Measurements from ENCODE around the gene KLHL35.

KLHL35 gene

DNA sequence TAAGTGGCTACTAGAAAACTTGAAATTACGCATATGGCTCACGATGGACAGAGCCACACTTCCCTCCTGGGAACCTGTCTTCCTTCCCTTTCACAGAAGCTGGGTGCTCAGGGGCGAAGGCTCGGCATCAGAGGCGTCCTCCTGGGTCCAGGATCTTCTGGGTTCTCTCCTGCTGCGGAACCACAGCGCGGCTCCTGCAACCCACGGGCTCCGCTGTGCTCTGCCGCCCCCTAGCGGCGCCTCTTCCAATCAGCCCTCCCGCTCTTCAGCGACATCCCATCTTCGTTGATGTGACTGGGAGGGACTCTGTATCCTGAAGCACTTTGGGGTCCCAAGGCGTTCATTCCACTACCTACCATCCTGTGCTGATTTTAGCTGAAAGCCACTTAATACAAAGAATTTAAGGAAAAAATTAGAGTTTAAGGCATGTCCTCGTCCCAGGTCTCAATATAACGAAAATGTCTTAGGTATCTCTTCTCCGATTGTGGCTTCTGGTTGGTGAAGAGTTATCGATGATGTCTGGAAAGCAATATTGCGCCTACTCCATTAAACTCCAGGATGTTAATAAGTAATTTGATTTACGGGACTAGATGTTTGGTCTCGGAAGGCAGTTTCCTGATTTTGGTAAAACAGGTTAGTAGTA is 48.4 kb downstream of the KLHL35 start:
- no peaks in the 10 kb centered on the region for H3K79me1 ChIP-seq (replicated peaks; ENCODE audit: low read length, poor library complexity, severe bottlenecking)
- peak overlapping the region; percentile 37 for H2AK5ac ChIP-seq (ENCODE audit: low read length, severe bottlenecking)
- H2BK5ac ChIP-seq (ENCODE audit: low read depth, low read length, poor library complexity, severe bottlenecking), result no peak overlapping the region
- H3K14ac ChIP-seq (ENCODE audit: low read length in 2 of 2), result no peak overlapping the region
- peak overlapping the region in 1 of 2 experiments; percentile 83 for H3K18ac ChIP-seq (ENCODE audit: low read depth in 1 of 2, low read length in 2 of 2)
- H2BK120ac ChIP-seq (ENCODE audit: low read depth, low read length), result no peak overlapping the region
- H4K8ac ChIP-seq (ENCODE audit: low read length), result peak overlapping the region; percentile 67
- peak overlapping the region; percentile 68 for H3K4me2 ChIP-seq (ENCODE audit: low read length, poor library complexity, severe bottlenecking)
- peak; percentile 75 for DNase-seq
- H3K4me1 ChIP-seq (ENCODE audit: control insufficient read depth, insufficient read depth, low read depth, low read length), result peaks cover 23% of the 10 kb centered on the region
- no peak overlapping the region for H3K4me3 ChIP-seq (ENCODE audit: insufficient read depth in 1 of 2, low read depth in 1 of 2, low read length in 2 of 2)
- 28% methylated on average over 20 of the region's 24 CpGs for WGBS
- H3K4ac ChIP-seq (ENCODE audit: low read depth in 1 of 2, low read length in 2 of 2), result no peak overlapping the region
- H2BK15ac ChIP-seq (ENCODE audit: low read depth, poor library complexity, severe bottlenecking), result peak overlapping the region; percentile 36
- no peak overlapping the region for H3K23ac ChIP-seq (ENCODE audit: low read length in 2 of 2)
- H3K27me3 ChIP-seq (ENCODE audit: control insufficient read depth in 1 of 2, insufficient read depth in 1 of 2, low read length in 2 of 2), result no peaks in the 10 kb centered on the region
- H3K27ac ChIP-seq (ENCODE audit: low read length, poor library complexity, severe bottlenecking), result no peak overlapping the region
- H2BK12ac ChIP-seq (ENCODE audit: low read length in 2 of 2), result peak overlapping the region; percentile 85
- no peak overlapping the region for H4K91ac ChIP-seq (ENCODE audit: low read length)
- H3K9me3 ChIP-seq (ENCODE audit: control insufficient read depth, low read length), result no peaks in the 10 kb centered on the region
- no peak overlapping the region for H3K9ac ChIP-seq (ENCODE audit: low read length)
- no peak overlapping the region for H2AFZ ChIP-seq (ENCODE audit: low read depth, low read length)
- no peaks in the 10 kb centered on the region for H3K36me3 ChIP-seq (ENCODE audit: control insufficient read depth in 1 of 2, insufficient read depth in 2 of 2, low read depth in 1 of 2, low read length in 2 of 2)

DNA sequence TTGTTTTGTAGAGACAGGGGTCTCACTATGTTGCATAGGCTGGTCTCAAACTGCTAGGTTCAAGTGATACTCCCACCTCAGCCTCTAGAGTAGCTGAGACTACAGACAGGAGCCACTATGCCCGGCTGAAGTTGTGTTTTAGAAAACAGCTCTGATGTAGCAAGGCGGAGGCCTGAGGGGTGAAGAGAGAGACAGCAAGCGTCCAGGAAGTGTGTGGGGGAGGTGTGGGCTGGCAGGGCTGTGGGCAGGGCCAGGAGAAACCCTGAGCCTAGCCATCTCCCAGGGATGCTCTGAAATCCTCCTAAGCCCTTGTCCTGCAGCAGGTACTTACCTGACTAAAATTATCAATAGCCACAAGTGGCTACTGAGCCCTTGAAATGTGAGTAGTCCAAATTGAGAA is 49.8 kb downstream of the KLHL35 start:
- WGBS, result 25% methylated on average over 3 of the region's 3 CpGs
- H4K91ac ChIP-seq (ENCODE audit: low read length), result no peak overlapping the region

DNA sequence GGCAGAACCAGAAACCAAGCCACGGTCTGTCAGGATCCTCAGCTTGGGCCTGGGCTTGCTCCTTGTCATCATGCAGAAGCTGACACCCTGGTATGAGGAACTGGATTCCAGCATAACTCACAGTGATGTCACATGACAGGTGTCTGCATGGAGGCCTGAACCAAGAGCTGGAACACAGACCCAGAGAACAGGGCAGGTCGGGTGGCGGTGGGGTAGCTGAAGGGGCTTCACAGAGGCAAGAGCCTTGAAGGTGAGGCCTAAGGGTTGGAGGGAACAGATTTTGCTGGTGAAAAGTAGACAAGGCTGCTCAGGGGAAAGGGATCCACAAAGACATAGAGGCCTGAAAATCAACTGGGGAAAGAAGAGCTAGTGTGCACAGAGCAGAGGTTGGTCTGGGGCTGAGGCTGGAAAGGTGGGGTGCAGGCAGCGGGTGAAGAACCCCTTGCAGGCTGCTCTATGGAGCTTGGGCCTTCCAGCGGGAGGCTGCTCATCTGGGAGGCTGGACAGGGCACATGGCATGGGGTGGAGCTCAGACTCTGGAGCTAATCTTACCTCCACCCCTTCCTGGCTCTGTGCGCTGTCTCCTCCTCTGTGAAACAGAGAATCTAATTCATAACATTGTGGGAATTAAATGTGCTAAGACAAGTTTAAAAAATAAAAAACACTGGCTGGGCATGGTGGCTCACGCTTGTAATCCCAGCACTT is 52.1 kb downstream of the KLHL35 start:
- WGBS, result 82% methylated on average over 5 of the region's 7 CpGs
- Histone ChIP-seq H3K27me3 (ENCODE audit: control insufficient read depth in 1 of 2, insufficient read depth in 1 of 2, low read length in 2 of 2) (no peaks in the 10 kb centered on the region), H2BK120ac (ENCODE audit: low read depth, low read length) (no peak overlapping the region)

More for the DNA sequence above, 49.8 kb downstream of the KLHL35 start:
- Histone ChIP-seq H3K9me3 (ENCODE audit: control insufficient read depth, low read length) (no peaks in the 10 kb centered on the region), H3K18ac (ENCODE audit: low read depth in 1 of 2, low read length in 2 of 2) (peak overlapping the region; percentile 24), H2AFZ (ENCODE audit: low read depth, low read length) (peak overlapping the region; percentile 51), H4K8ac (ENCODE audit: low read length) (no peak overlapping the region), H2BK120ac (ENCODE audit: low read depth, low read length) (peak overlapping the region; percentile 76), H3K4ac (ENCODE audit: low read depth in 1 of 2, low read length in 2 of 2) (no peak overlapping the region), H2BK15ac (ENCODE audit: low read depth, poor library complexity, severe bottlenecking) (peak overlapping the region; percentile 86), H3K23ac (ENCODE audit: low read length in 2 of 2) (no peak overlapping the region), H2AK5ac (ENCODE audit: low read length, severe bottlenecking) (no peak overlapping the region), H3K14ac (ENCODE audit: low read length in 2 of 2) (no peak overlapping the region), H2BK12ac (ENCODE audit: low read length in 2 of 2) (peak overlapping the region; percentile 77 to 79), H3K4me3 (ENCODE audit: insufficient read depth in 1 of 2, low read depth in 1 of 2, low read length in 2 of 2) (no peak overlapping the region), H3K27ac (ENCODE audit: low read length, poor library complexity, severe bottlenecking) (no peak overlapping the region), H3K79me1 (replicated peaks; ENCODE audit: low read length, poor library complexity, severe bottlenecking) (no peaks in the 10 kb centered on the region), H3K4me2 (ENCODE audit: low read length, poor library complexity, severe bottlenecking) (no peak overlapping the region), H3K4me1 (ENCODE audit: control insufficient read depth, insufficient read depth, low read depth, low read length) (peaks cover 21% of the 10 kb centered on the region), H3K9ac (ENCODE audit: low read length) (no peak overlapping the region), H3K27me3 (ENCODE audit: control insufficient read depth in 1 of 2, insufficient read depth in 1 of 2, low read length in 2 of 2) (no peaks in the 10 kb centered on the region), H2BK5ac (ENCODE audit: low read depth, low read length, poor library complexity, severe bottlenecking) (peak overlapping the region; percentile 9), H3K36me3 (ENCODE audit: control insufficient read depth in 1 of 2, insufficient read depth in 2 of 2, low read depth in 1 of 2, low read length in 2 of 2) (no peaks in the 10 kb centered on the region)
- DNase-seq, result no peak

GRCh38 chr11:75380245-75380644 is 52.8 kb downstream of the KLHL35 start:
- no peak overlapping the region for H2AK5ac ChIP-seq (ENCODE audit: low read length, severe bottlenecking)
- no peak overlapping the region for H3K4me3 ChIP-seq (ENCODE audit: insufficient read depth in 1 of 2, low read depth in 1 of 2, low read length in 2 of 2)
- no peak overlapping the region for H4K91ac ChIP-seq (ENCODE audit: low read length)
- H2BK120ac ChIP-seq (ENCODE audit: low read depth, low read length), result no peak overlapping the region
- no peak overlapping the region for H2BK12ac ChIP-seq (ENCODE audit: low read length in 2 of 2)
- no peak overlapping the region for H3K14ac ChIP-seq (ENCODE audit: low read length in 2 of 2)
- H2AFZ ChIP-seq (ENCODE audit: low read depth, low read length), result no peak overlapping the region
- H3K27me3 ChIP-seq (ENCODE audit: control insufficient read depth in 1 of 2, insufficient read depth in 1 of 2, low read length in 2 of 2), result no peaks in the 10 kb centered on the region
- H3K9ac ChIP-seq (ENCODE audit: low read length), result no peak overlapping the region
- no peaks in the 10 kb centered on the region for H3K36me3 ChIP-seq (ENCODE audit: control insufficient read depth in 1 of 2, insufficient read depth in 2 of 2, low read depth in 1 of 2, low read length in 2 of 2)
- no peak overlapping the region for H3K23ac ChIP-seq (ENCODE audit: low read length in 2 of 2)
- H3K4ac ChIP-seq (ENCODE audit: low read depth in 1 of 2, low read length in 2 of 2), result no peak overlapping the region
- H3K18ac ChIP-seq (ENCODE audit: low read depth in 1 of 2, low read length in 2 of 2), result no peak overlapping the region
- peaks cover 18% of the 10 kb centered on the region for H3K4me1 ChIP-seq (ENCODE audit: control insufficient read depth, insufficient read depth, low read depth, low read length)
- no peaks in the 10 kb centered on the region for H3K79me1 ChIP-seq (replicated peaks; ENCODE audit: low read length, poor library complexity, severe bottlenecking)
- no peak for DNase-seq
- no peak overlapping the region for H3K4me2 ChIP-seq (ENCODE audit: low read length, poor library complexity, severe bottlenecking)
- H2BK15ac ChIP-seq (ENCODE audit: low read depth, poor library complexity, severe bottlenecking), result no peak overlapping the region
- H4K8ac ChIP-seq (ENCODE audit: low read length), result no peak overlapping the region
- no peak overlapping the region for H2BK5ac ChIP-seq (ENCODE audit: low read depth, low read length, poor library complexity, severe bottlenecking)
- H3K9me3 ChIP-seq (ENCODE audit: control insufficient read depth, low read length), result no peaks in the 10 kb centered on the region
- WGBS, result no CpG with 5 or more reads among the region's 2 CpGs
- no peak overlapping the region for H3K27ac ChIP-seq (ENCODE audit: low read length, poor library complexity, severe bottlenecking)

More for the DNA sequence above, 52.1 kb downstream of the KLHL35 start:
- no peak overlapping the region for H4K8ac ChIP-seq (ENCODE audit: low read length)
- no peak overlapping the region for H4K91ac ChIP-seq (ENCODE audit: low read length)
- no peaks in the 10 kb centered on the region for H3K79me1 ChIP-seq (replicated peaks; ENCODE audit: low read length, poor library complexity, severe bottlenecking)
- no peaks in the 10 kb centered on the region for H3K9me3 ChIP-seq (ENCODE audit: control insufficient read depth, low read length)
- H3K4me3 ChIP-seq (ENCODE audit: insufficient read depth in 1 of 2, low read depth in 1 of 2, low read length in 2 of 2), result no peak overlapping the region
- H3K14ac ChIP-seq (ENCODE audit: low read length in 2 of 2), result no peak overlapping the region
- H2BK5ac ChIP-seq (ENCODE audit: low read depth, low read length, poor library complexity, severe bottlenecking), result no peak overlapping the region
- DNase-seq, result peak; percentile 42
- H2AFZ ChIP-seq (ENCODE audit: low read depth, low read length), result no peak overlapping the region
- peak overlapping the region in 1 of 2 experiments; percentile 1 for H3K4ac ChIP-seq (ENCODE audit: low read depth in 1 of 2, low read length in 2 of 2)
- peaks cover 18% of the 10 kb centered on the region for H3K4me1 ChIP-seq (ENCODE audit: control insufficient read depth, insufficient read depth, low read depth, low read length)
- H3K9ac ChIP-seq (ENCODE audit: low read length), result no peak overlapping the region
- no peak overlapping the region for H3K4me2 ChIP-seq (ENCODE audit: low read length, poor library complexity, severe bottlenecking)
- H2BK12ac ChIP-seq (ENCODE audit: low read length in 2 of 2), result peak overlapping the region in 1 of 2 experiments; percentile 60
- no peaks in the 10 kb centered on the region for H3K36me3 ChIP-seq (ENCODE audit: control insufficient read depth in 1 of 2, insufficient read depth in 2 of 2, low read depth in 1 of 2, low read length in 2 of 2)
- H3K27ac ChIP-seq (ENCODE audit: low read length, poor library complexity, severe bottlenecking), result peak overlapping the region; percentile 6
- H3K23ac ChIP-seq (ENCODE audit: low read length in 2 of 2), result no peak overlapping the region
- H2AK5ac ChIP-seq (ENCODE audit: low read length, severe bottlenecking), result peak overlapping the region; percentile 56
- H2BK15ac ChIP-seq (ENCODE audit: low read depth, poor library complexity, severe bottlenecking), result peak overlapping the region; percentile 71
- H3K18ac ChIP-seq (ENCODE audit: low read depth in 1 of 2, low read length in 2 of 2), result peak overlapping the region in 1 of 2 experiments; percentile 41

Data from mesenchymal stem cell (in vitro differentiated cells and primary cell).